HepG2 (cell line): ENCODE measurements around the gene FRK. TPM values are rescaled to one million over a fixed set of nuclear protein-coding genes. Genes with fewer than 3 reads are reported as not detected.
A peak's percentile ranks its signal among the peaks of the same experiment; 100 is the strongest.

ENCODE experiments used
- EED ChIP-seq: sonication (generic); formaldehyde crosslinking; IDR thresholded peaks from 2 replicates; pipeline ENCODE4 v1.5.0; 2020; ENCODE audit warnings: mild to moderate bottlenecking, missing genetic modification reagents
- HNRNPLL ChIP-seq: fragments of 200-400 bp; formaldehyde crosslinking; IDR thresholded peaks from 2 replicates; pipeline ENCODE4 v1.6.1; 2017; ENCODE audit warnings: mild to moderate bottlenecking, low read depth, low read length; ENCODE audit not compliant: poor library complexity, severe bottlenecking
- MIER3 ChIP-seq: IDR thresholded peaks from 2 replicates; pipeline ENCODE4 v1.6.1; 2016; ENCODE audit warnings: missing compliant biosample characterization, borderline replicate concordance
- PAXIP1 ChIP-seq: sonication (generic); formaldehyde crosslinking; conservative IDR thresholded peaks from 2 replicates; pipeline ENCODE4 v1.4.0; 2020; ENCODE audit warnings: mild to moderate bottlenecking, missing genetic modification reagents, moderate library complexity
- RELA ChIP-seq: sonication (generic); formaldehyde crosslinking; IDR thresholded peaks from 2 replicates; pipeline ENCODE4 v1.4.0; 2020; ENCODE audit warnings: missing genetic modification reagents
- REXO4 ChIP-seq: sonication (generic); formaldehyde crosslinking; IDR thresholded peaks from 2 replicates; pipeline ENCODE4 v1.8.0; 2022; ENCODE audit warnings: missing genetic modification reagents, mild to moderate bottlenecking, borderline replicate concordance
- ZBTB4 ChIP-seq: sonication (generic); formaldehyde crosslinking; IDR thresholded peaks from 2 replicates; pipeline ENCODE4 v1.4.0; 2020; ENCODE audit warnings: missing genetic modification reagents, mild to moderate bottlenecking, borderline replicate concordance
- ZBTB49 ChIP-seq: sonication (generic); formaldehyde crosslinking; IDR thresholded peaks from 2 replicates; pipeline ENCODE4 v1.4.0; 2020; ENCODE audit warnings: missing genetic modification reagents, borderline replicate concordance
- ZNF331 ChIP-seq: sonication (generic); formaldehyde crosslinking; IDR thresholded peaks from 2 replicates; pipeline ENCODE4 v1.4.0; 2020; ENCODE audit warnings: missing genetic modification reagents
- ZNF354B ChIP-seq: sonication (generic); formaldehyde crosslinking; IDR thresholded peaks from 2 replicates; pipeline ENCODE4 v1.8.0; 2022; ENCODE audit warnings: mild to moderate bottlenecking, missing genetic modification reagents
- ZNF512B ChIP-seq: sonication (generic); formaldehyde crosslinking; IDR thresholded peaks from 2 replicates; pipeline ENCODE4 v1.5.1; 2020; ENCODE audit warnings: missing genetic modification reagents, mild to moderate bottlenecking, borderline replicate concordance
- ZNF543 ChIP-seq: sonication (generic); formaldehyde crosslinking; IDR thresholded peaks from 2 replicates; pipeline ENCODE4 v1.4.0; 2020; ENCODE audit warnings: mild to moderate bottlenecking, missing genetic modification reagents
- ZNF879 ChIP-seq: sonication (generic); formaldehyde crosslinking; IDR thresholded peaks from 2 replicates; pipeline ENCODE4 v1.8.1; 2023; ENCODE audit warnings: missing genetic modification reagents
- polyA plus RNA-seq, 8 experiments: library from polyadenylated mRNA; depleted of rRNA in 3 of 8; stranded (reverse) in 7 of 8; unstranded in 1 of 8; fragments of >200 nt; fragmentation: Illumina TruSeq in 4 of 8; extraction: Trizol in 4 of 8; gene quantifications; 2 replicates each; pipeline versions ENCODE4 v1.2.1 to v1.2.3, GENCODE V29; 2011 to 2016; ENCODE audit warnings: low read depth in 4 of 8, missing spikeins in 1 of 8, mixed read lengths in 1 of 8; ENCODE audit not compliant: insufficient read depth in 1 of 8
- total RNA-seq, 5 experiments: library from RNA; depleted of rRNA; stranded (reverse); fragments of >200 nt; fragmentation: Illumina TruSeq; extraction: Trizol; gene quantifications; 2 replicates each; pipeline ENCODE4 v1.2.3, GENCODE V29; 2016; ENCODE audit warnings: low read depth in 1 of 5

The FRK gene
- total and polyA plus RNA-seq, 2 of the 13 experiments (the other 11 are each of a cell fraction or from before 2014, with no cell fraction given): 1.3 to 2.9 TPM

GRCh38 chr6:116059713-116060571 is 749 bp downstream of the FRK start (continued):
- TF ChIP-seq ZNF543 (CRISPR knock-in tag) (no peak), ZBTB49 (no peak), ZBTB4 (CRISPR knock-in tag) (no peak), RELA (CRISPR knock-in tag) (0 out of 2 replicates have a peak, but pooled peaks have one; percentile 34), ZNF331 (CRISPR knock-in tag) (no peak), REXO4 (no peak), ZNF512B (CRISPR knock-in tag) (no peak), HNRNPLL (no peak), ZNF879 (CRISPR knock-in tag) (no peak), MIER3 (CRISPR knock-in tag) (peak; percentile 12; the same call in 1 of the 2 replicates), PAXIP1 (CRISPR knock-in tag) (no peak), EED (CRISPR knock-in tag) (no peak), ZNF354B (CRISPR knock-in tag) (no peak)
